ENCODE data around the gene FAM117B.

The FAM117B gene

DNA sequence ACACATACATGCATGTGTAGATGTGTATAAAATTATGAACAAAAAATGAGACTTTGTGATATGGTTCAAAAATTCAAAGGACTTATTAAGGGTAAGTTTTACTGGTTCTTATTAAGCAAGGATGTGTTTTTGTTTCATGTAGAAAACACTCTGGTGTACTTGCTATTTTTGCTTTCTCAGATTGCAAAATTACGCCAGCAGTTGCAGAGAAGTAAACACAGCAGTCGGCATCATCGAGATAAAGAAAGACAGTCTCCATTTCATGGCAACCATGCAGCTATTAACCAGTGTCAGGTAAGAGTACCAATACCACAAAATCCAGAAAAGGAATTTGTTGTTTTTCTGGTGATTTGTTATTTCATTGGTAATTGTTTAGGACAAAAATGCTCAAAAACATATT lies 91.3 kb downstream of the FAM117B start:
- DNase-seq: no peak
- in situ Hi-C loops (cut with HindIII; ENCODE audit: low pct_ligation_motif_present, low pct_unique_long_range_greater_than_20kb, low sequenced_read_pairs): no loop called here

DNA sequence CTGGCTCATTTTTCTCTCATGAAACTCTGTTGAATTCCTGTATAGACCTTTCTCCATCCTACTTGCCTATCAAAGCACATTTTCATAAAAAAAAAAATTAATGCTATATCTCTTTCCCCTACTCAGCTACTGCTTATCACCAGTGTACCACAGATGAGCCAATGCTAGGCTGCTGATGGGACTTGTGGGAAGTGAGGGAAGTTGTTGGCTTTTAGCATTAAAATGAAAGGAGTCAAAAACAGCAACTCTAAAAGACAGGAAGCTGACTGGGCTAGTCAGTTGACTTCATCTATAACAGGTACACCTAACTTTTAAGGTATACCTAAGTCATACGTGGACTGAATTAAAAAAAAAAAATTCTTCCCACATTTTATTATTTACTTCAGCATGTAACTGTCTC lies 102.1 kb downstream of the FAM117B start:
- no peak for DNase-seq
- in situ Hi-C loops (cut with HindIII; ENCODE audit: low pct_ligation_motif_present, low pct_unique_long_range_greater_than_20kb, low sequenced_read_pairs): no loop called here

DNA sequence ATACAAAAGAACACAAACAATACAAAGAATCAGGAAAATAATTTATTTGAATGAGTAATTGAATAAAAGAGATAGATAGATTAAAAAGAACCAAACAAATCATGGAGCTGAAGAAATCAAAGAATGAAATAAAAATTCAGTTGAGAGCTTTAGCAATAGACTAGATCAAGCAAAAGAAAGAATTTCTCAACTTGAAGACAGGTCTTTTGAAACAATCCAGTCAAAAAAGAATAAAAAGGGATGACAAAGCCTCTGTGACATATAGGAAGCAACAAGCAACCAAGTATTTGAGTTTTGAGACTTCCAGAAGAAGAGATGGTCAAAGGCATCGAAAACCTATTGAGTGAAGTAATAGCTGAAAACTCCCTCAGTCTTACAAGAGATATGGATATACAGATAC lies 108.8 kb downstream of the FAM117B start:
- in situ Hi-C loops (cut with HindIII; ENCODE audit: low pct_ligation_motif_present, low pct_unique_long_range_greater_than_20kb, low sequenced_read_pairs): no loop called here
- no peak for DNase-seq

- no peak for DNase-seq
- in situ Hi-C loops (cut with HindIII; ENCODE audit: low pct_ligation_motif_present, low pct_unique_long_range_greater_than_20kb, low sequenced_read_pairs): no loop called here
Observed at GRCh38 chr2:202749477-202749876, 114.7 kb downstream of the FAM117B start.

DNA sequence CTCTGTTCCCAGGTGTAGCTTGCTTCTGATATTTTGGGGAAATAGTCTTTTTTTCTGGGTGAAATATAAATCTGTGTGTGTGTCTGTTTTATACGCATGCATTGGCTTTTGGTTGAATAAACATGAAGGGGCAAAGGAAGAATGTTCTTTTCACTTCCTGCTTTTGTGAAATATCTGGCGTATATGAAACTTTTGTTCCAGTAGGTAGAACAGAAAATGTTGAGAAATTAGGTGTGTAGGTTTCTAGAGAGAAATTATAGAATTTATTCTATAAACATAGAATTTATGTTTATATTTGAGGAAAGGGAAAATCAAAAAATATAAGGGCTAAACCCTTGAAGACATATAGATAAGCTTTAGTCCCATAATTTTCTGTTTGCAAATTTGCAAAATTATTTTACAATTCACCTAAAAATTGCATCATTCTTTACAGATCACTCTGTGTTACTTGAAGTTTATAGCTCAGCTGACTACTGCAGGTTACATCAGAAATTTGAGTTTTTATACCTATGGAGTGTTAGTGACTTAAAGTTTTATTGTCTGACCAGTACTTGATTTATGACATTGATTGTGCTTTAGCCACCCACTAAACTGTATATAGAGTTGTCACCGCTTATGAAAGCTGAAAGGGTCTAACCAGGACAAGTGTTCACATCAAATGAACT lies 116.1 kb downstream of the FAM117B start:
- no peak for DNase-seq
- in situ Hi-C loops (cut with HindIII; ENCODE audit: low pct_ligation_motif_present, low pct_unique_long_range_greater_than_20kb, low sequenced_read_pairs): no loop called here

DNA sequence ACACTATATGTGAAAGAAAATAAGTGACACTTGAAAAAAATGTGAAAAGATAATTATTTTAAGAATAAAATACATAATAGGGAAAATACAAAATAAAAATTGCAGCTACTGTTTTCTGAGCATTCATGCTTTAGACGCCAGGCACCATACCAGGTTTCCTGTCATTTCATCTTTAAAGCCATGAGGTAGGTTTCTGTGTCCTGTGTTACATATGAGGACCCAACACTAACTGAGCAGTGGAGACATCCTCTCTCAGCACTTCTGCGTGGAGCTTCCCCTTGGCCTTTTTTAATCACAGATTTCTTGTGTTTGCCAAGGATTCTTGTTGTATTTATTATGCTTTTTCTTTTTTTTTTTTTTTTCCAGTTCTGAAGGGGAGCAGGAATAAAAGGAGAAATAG lies 117.3 kb downstream of the FAM117B start:
- in situ Hi-C loops (cut with HindIII; ENCODE audit: low pct_ligation_motif_present, low pct_unique_long_range_greater_than_20kb, low sequenced_read_pairs): no loop called here
- DNase-seq: no peak

DNA sequence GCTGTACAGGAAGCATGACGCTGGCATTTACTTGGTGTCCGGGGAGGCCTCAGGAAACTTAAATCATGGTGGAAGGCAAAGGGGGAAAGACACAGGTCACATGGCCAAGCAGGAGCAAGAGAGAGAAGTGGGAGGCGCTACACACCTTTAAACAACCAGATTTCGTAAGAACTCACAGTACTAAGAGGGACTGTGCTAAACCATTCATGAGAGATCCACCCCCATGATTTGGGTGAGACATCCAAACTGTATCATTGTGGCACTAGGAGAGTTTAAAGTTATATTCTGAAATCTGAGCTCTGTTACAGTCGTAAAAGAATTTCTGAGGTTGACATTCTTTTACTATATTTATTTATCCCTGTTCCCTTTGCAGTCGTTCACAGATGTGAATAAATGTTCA lies 120.2 kb downstream of the FAM117B start:
- in situ Hi-C loops (cut with HindIII; ENCODE audit: low pct_ligation_motif_present, low pct_unique_long_range_greater_than_20kb, low sequenced_read_pairs): no loop called here
- no peak for DNase-seq

DNA sequence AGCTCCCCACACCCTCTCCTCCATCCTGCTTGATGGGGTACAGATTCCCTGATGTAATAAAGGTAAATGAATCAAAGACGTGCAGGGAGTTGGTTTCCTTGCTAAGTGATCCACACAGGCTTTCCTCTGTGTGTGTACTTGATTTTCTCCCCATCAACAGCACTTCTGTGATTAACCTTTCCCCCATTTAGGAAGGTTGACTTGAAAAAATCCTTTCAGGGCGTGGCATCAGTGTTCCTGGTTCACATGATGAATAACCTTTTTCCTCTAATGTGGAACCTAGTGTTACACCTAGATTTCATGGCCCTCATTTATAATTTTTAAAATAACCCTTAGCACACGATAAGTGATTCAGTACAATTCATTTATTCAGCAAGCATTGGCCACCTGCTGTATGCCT lies 121.8 kb downstream of the FAM117B start:
- in situ Hi-C loops (cut with HindIII; ENCODE audit: low pct_ligation_motif_present, low pct_unique_long_range_greater_than_20kb, low sequenced_read_pairs): no loop called here

DNA sequence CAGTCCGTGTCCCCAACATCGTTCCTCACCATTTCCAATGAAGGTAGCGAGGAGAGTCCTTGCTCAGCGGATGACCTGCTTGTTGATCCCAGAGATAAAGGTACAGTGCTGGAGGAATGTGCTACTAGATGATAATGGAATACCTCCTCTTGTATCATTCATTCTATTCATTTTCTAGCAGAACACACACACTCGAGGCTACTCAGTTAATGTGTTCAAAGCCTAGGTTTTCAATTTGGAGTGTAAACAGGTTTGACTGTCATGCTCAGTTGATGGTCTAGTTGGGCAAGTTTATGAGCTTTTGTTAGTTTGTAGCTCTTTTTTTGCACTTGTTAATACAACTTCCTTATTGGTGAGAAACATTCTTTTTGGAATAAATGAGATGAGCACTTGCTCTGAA lies 122.6 kb downstream of the FAM117B start:
- DNase-seq: no peak
- in situ Hi-C loops (cut with HindIII; ENCODE audit: low pct_ligation_motif_present, low pct_unique_long_range_greater_than_20kb, low sequenced_read_pairs): no loop called here

More for the DNA sequence above, 121.8 kb downstream of the FAM117B start:
- DNase-seq: no peak

GRCh38 chr2:202758128-202758527 lies 123.4 kb downstream of the FAM117B start:
- in situ Hi-C loops (cut with HindIII; ENCODE audit: low pct_ligation_motif_present, low pct_unique_long_range_greater_than_20kb, low sequenced_read_pairs): no loop called here
- no peak for DNase-seq

GRCh38 chr2:202758604-202759003 lies 123.8 kb downstream of the FAM117B start:
- no peak for DNase-seq
- in situ Hi-C loops (cut with HindIII; ENCODE audit: low pct_ligation_motif_present, low pct_unique_long_range_greater_than_20kb, low sequenced_read_pairs): no loop called here

DNA sequence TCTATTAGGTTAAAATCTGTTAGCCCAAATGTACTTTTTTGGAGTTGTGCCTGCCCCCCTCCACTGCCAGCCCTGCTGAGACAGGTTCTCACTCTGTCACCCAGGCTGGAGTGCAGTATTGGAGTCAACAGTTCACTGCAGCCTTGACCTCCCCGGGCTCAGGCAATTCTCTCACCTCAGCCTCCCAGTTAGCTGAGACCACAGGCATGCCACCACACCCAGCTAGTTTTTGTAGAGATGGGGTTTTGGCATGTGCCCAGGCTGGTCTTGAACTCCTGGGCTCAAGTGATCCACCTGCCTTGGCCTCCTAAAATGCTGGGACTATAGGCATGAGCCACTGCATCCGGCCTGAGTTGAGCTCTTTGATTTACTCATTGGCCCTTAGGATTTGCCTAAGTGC lies 126.1 kb downstream of the FAM117B start:
- DNase-seq: no peak
- in situ Hi-C loops (cut with HindIII; ENCODE audit: low pct_ligation_motif_present, low pct_unique_long_range_greater_than_20kb, low sequenced_read_pairs): no loop called here

DNA sequence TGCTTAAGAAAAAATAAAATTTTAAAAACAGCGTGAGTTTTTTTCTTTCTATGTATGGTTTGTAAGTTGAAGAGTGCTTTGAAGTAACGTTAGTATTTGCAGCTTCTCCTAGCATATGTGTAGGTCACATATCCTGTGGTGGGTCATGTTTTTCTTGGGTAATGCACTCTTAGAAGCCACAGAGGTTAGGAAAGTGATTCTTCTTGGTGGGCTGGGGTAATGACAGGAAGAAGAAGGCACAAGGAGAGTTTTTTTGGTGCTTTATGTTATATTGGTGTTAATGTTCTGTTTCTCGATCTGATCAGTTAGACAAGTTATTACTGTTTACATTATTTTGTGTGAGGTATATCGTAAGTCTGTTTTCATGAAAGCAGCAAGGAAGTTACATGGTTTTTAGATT lies 127.8 kb downstream of the FAM117B start:
- DNase-seq: no peak
- in situ Hi-C loops (cut with HindIII; ENCODE audit: low pct_ligation_motif_present, low pct_unique_long_range_greater_than_20kb, low sequenced_read_pairs): no loop called here

- in situ Hi-C loops (cut with HindIII; ENCODE audit: low pct_ligation_motif_present, low pct_unique_long_range_greater_than_20kb, low sequenced_read_pairs): no loop called here
- DNase-seq: no peak
Observed at GRCh38 chr2:202763916-202764315, 129.1 kb downstream of the FAM117B start.

- in situ Hi-C loops (cut with HindIII; ENCODE audit: low pct_ligation_motif_present, low pct_unique_long_range_greater_than_20kb, low sequenced_read_pairs): no loop called here
Observed at GRCh38 chr2:202764991-202765390, 130.2 kb downstream of the FAM117B start.

DNA sequence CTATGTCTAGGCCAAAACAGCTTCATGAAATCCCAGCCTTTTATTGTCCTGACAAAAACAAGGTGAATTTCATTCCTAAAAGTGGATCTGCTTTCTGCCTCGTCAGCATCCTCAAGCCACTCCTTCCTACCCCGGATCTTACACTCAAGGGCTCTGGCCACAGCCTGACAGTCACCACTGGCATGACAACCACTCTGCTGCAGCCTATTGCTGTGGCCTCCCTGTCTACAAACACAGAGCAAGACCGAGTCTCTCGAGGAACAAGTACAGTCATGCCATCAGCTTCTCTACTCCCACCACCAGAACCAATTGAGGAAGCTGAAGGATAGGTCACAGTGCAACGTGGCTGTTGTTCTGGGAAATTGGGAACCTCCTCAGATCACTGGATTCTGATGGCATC lies 130.7 kb downstream of the FAM117B start:
- in situ Hi-C loops (cut with HindIII; ENCODE audit: low pct_ligation_motif_present, low pct_unique_long_range_greater_than_20kb, low sequenced_read_pairs): no loop called here
- no peak for DNase-seq

More at GRCh38 chr2:202764991-202765390, 130.2 kb downstream of the FAM117B start:
- DNase-seq: no peak

- no peak for DNase-seq
Observed at GRCh38 chr2:202768273-202768672, 133.5 kb downstream of the FAM117B start.

DNA sequence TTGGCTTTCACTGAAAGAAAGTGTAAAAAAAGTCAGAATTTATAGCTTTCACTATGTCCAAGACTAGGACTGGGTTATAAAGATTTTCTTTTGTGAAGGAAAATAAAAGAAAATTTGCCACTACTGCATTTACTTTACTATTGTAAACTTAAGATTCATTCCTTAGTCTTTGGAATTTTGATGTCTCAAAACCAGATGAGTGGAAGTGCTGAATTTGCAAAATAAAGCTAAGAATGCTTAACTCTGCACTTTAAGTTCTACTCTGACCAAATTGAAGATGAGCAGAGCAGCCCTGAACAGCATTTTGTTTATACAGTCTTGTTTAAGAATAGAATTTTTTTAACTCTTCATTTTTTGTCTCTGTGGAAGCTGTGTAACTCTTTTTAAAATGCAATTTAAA lies 134.4 kb downstream of the FAM117B start:
- DNase-seq: no peak
- in situ Hi-C loops (cut with HindIII; ENCODE audit: low pct_ligation_motif_present, low pct_unique_long_range_greater_than_20kb, low sequenced_read_pairs): no loop called here

More at GRCh38 chr2:202768273-202768672, 133.5 kb downstream of the FAM117B start:
- in situ Hi-C loops (cut with HindIII; ENCODE audit: low pct_ligation_motif_present, low pct_unique_long_range_greater_than_20kb, low sequenced_read_pairs): no loop called here

- no peak for DNase-seq
- in situ Hi-C loops (cut with HindIII; ENCODE audit: low pct_ligation_motif_present, low pct_unique_long_range_greater_than_20kb, low sequenced_read_pairs): no loop called here
Observed at GRCh38 chr2:202771336-202771735, 136.6 kb downstream of the FAM117B start.

DNA sequence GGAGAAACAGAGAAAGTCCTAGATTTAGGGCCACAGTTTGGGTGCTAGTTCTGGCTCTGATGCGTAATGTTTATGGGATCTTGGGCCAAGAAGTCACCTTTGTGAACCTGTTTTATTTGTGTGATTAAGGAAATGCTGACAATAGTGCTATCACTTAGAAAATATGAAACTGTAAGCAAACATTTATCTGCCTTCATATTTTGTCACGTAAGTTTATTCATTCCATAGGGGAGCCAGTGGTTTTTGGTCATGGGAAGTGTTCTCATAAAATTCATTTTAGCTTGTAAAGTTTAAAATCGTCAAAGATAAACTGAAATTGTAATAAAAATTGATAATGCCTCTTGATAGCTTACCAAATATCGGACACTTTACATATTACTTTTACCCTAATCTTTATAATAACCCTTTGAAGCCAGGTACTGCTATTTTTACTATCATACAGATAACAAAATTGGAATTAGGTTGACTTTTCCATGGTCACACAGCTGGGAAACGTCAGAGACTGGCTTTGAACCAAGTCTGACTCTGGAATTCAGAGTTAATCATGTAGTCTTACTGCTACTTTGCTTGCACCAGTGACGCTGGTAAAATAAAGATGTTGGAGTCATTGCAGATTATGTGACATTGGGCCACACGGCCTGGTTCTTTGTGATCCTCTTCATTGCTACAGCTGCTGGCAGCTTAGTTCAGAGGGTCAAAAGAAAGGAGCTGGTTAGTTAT lies 137.1 kb downstream of the FAM117B start:
- in situ Hi-C loops (cut with HindIII; ENCODE audit: low pct_ligation_motif_present, low pct_unique_long_range_greater_than_20kb, low sequenced_read_pairs): no loop called here
- no peak for DNase-seq

All from ACHN (cell line).